Measurements from ENCODE around the gene NPIPA7.
"Not testable (repeated sequence)": the region's sequence is repeated elsewhere in the genome, so short reads cannot be mapped to it uniquely, and the experiment has no call there.

- TF ChIP-seq CTCF (conservative IDR thresholded peaks at IDR 0.05; ENCODE audit: low read length); EZH2phosphoT487 (IDR thresholded peaks at IDR 0.05; ENCODE audit: borderline replicate concordance, low read depth, low read length): not testable (repeated sequence)
Observed at GRCh38 chr16:16425146-16425545, 46.2 kb downstream of the NPIPA7 start.
